Right ventricle myocardium inferior (tissue), 1 donor: Measurements from ENCODE around the gene PSKH1. TPM values are rescaled to one million over a fixed set of nuclear protein-coding genes. Genes with fewer than 3 reads are reported as not detected.
A peak's percentile ranks its signal among the peaks of the same experiment; 100 is the strongest.

Source experiments
- ATAC-seq: fragments of 200-7000 bp; cut with Tn5 transposase; one replicate; pipeline ENCODE4 v1.9.1; 2020; ENCODE audit warnings: mild to moderate bottlenecking, moderate library complexity
- DNase-seq: peaks from one replicate; pipeline ENCODE4 v3.0.0; 2021; ENCODE audit errors: missing footprints
- intact Hi-C: fragments of 100-400 bp; cut with DNase I; formaldehyde crosslinking; loops from one replicate; pipeline ENCODE4 v1.11.0; 2022
- total RNA-seq: library from RNA; stranded (reverse); fragmentation: NEBNext Ultra II Directional; extraction: Animal tissue kit (Norgen Biotek cat#: 25700); gene quantifications from one replicate; pipeline ENCODE4 v1.2.1, GENCODE V29; 2021
- donor health status: DM: no; HTN: yes; CAD: no; lungs with severe emphysema.

PSKH1 gene
- total RNA-seq, 1 donor from 2014 or later, result 18.1 TPM

DNA sequence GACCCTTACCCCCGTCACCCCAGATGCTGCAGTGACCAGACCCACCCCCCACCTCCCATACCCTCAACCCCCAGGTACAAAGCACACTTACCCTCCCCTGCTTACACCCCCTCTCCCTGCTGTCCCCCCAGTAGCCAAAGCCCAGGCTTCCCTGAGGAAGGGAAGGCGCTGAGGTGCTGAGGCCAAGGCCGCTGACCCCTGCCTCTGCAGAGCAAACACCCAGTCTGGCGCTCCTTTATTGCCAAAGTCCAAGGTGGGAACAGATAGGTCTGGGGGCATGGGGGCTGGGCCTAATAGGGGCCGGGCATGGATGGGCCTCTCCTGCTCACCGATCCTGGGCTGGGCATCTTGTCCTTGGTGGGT lies 50.2 kb downstream of the PSKH1 start:
- intact Hi-C loops, result loop anchor here (5.0 kb wide), 2 partner anchors 44 to 79 kb away; partner anchors contain the start of genes DDX28 and DUS2
- DNase-seq (no peak), ATAC-seq (peak; percentile 6)

- intact Hi-C loops, result loop anchor here (5.0 kb wide), 2 partner anchors 43 to 78 kb away; partner anchors contain the start of genes DDX28 and DUS2
- DNase-seq (no peak), ATAC-seq (peak; percentile 71)
Measured at GRCh38 chr16:67943619-67944504, 50.8 kb downstream of the PSKH1 start, which contains the start of gene LCAT. LCAT (minus strand) TSS chr16:67944120; CDS start chr16:67944101, 19 bp downstream.

DNA sequence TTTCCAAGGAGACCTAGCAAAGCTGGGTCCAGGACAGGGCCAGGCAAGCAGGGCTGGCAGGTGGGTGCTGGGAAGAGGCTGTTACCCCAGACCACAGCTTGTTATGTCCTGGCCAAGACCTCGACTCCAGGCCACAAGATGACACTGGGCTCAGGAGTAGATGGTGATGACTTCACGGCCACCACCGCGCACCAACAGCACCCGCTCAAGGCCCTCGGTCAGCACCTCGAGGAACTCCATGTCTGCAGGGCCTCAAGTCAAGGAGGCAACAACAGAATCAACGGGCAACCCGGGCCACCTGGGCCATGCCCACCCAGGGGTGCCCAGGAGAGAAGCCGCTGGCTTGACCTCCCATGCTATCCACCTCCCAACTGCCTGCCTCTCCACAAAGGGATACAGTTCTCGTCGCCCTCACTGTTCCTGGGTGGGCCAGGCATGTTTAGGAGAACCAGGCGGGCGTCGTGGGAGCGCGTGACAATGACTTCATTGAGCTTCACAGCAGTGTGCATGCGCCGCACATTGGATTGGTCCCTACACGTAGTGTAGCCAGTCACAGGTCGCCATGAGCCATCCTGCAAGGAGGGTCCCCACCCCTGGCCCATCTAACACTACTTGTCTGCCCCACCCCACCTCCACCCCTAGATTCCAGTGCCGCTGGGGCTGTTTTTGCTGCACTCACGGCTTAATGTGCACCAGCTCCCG lies 51.8 kb downstream of the PSKH1 start:
- ATAC-seq (no peak), DNase-seq (no peak)
- intact Hi-C loops, result loop anchor here (5.0 kb wide), 2 partner anchors 42 to 77 kb away; partner anchors contain the start of genes DDX28 and DUS2

- intact Hi-C loops, result no loop called here
- ATAC-seq, result no peak
- DNase-seq, result no peak
Measured at GRCh38 chr16:67945392-67945933, 52.4 kb downstream of the PSKH1 start.

- DNase-seq, result no peak
- intact Hi-C loops, result no loop called here
- ATAC-seq, result no peak
Measured at GRCh38 chr16:67946128-67946569, 53.1 kb downstream of the PSKH1 start.

DNA sequence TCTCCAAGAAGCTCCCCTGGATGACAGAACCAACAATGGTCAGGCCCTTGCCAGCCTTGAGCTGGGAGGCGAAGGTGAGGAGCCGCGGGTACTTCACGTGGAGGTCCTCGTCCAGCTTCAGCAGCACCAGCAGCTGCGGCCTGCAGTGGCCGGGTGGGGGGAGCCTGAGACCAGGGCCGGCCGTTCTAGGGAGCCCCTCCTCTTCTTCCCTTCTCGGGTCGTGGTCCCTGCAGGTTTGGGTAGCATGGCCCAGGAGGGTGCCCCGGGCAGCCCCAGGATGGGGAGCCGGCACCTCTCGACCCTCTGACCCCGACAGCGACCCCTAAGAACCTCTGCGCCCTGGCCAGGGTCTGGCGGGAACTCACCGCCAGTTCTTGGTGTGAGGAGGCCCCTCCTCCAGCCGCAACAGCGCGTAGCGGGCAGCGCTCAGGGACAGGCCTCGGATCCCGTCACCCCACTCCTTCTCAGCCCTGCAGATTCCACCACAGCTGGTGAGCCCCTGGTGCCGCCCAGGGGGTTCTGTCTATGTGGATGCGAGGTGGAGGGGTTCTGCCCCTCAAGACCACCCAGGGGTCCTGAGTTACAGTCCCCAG lies 54.0 kb downstream of the PSKH1 start:
- DNase-seq (no peak), ATAC-seq (no peak)
- intact Hi-C loops, result no loop called here

- intact Hi-C loops, result no loop called here
- ATAC-seq (no peak), DNase-seq (no peak)
Measured at GRCh38 chr16:67948015-67948414, 55.0 kb downstream of the PSKH1 start.

- intact Hi-C loops, result no loop called here
- ATAC-seq (no peak), DNase-seq (no peak)
Measured at GRCh38 chr16:67949645-67950044, 56.6 kb downstream of the PSKH1 start.

DNA sequence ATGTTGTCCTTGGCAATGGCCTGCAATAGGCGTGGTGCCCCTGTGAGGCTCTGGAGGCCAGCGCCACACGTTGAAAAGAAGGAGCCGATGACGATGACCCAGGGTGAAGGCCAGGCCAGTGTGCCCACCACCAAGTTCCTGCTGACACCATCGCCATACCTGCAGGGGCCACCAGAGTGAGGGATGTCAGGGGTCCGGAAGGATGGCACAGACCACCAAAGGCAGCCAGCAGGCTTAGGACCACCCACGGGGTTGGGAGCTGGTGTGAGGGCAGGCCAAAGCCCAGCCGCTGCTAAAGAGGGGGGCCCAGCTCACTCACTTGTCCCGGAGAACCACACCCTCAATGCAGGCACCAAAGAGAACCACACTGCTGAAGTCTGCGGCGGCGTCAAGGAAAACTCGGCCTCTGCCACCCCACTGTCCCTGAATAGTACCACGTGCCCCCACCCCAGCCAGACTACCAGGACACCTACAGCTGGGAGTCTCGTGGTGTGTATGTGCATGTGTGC lies 57.3 kb downstream of the PSKH1 start:
- intact Hi-C loops, result no loop called here
- DNase-seq, result no peak
- no peak for ATAC-seq

DNA sequence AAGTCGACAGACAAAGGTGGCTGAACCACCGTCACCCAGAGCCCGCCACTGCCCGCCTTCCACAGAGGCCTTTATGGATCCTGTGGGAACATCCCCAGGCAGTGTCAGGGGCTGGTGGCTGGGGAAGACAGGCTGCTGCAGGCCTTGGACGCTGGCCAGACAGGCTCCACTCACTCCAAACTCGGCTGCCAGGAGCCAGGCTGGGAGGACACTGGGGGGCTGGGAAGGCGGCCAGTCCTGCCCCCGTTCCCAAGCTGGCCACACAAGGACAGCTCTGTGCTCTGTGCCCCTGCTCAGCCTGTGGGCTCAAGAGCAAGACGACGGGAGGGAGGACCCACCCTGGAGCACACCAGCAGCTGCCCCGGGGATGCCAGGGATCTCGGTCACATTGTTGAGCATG lies 58.4 kb downstream of the PSKH1 start:
- intact Hi-C loops, result no loop called here
- ATAC-seq, result peak; percentile 75
- peak; percentile 80 for DNase-seq

- ATAC-seq (no peak), DNase-seq (no peak)
- intact Hi-C loops, result no loop called here
Measured at GRCh38 chr16:67953641-67954375, 60.8 kb downstream of the PSKH1 start.

DNA sequence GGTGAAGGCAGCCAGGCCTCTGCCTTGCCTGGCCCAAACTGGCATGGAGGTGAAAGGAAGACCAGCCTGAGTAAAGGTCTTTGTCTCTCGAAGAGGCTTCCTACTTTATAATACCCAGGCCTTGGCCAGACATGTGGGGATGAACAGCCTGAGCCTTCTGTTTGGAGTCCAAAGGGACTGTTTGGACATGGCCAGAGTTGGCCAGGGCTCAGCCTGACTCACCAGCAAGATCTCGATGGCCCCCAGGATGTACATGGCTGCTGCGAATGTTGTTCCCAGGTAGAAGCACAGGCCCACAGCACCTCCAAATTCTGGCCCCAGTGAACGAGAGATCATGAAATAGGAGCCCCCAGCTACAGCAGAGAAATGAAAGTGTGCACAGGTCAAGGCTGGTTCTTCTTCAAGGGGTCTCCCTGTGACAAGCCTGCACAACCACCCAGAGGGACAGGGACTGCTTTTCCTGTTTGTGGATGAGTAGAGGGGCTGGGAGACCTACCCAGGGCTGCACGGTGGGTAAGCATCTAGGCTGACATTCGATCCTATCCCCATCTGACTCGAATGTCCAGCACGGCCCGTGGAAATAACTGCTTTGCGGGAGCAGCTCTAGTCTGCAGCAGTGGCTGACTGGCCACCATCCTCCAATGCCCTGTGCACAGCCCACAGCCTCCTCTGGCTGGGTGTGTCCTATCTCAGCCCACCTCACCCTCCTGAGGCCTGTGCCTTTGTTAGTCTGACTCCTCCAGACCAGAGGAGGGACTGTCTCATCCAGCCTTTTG lies 61.6 kb downstream of the PSKH1 start:
- ATAC-seq, result no peak
- DNase-seq, result no peak
- intact Hi-C loops, result no loop called here

DNA sequence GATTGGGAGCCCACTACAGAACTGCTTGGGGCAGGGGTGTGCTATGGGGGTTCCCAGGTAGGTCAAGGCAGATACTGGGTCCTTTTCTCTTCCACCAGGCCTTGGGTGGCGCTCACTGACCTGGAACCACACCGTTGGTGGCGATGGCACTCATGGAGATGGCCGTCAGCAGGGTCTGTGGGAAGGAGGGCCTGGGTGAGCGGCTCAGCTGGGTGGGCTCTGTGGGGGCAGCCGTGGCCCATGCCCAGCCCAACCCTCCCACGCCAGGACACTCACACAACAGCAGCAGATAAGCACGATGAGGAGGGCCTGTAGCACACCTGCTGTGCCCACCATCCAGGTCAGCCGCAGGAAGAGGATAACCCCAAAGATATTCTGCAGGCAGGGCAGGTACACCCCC lies 64.6 kb downstream of the PSKH1 start:
- no peak for DNase-seq
- no peak for ATAC-seq
- intact Hi-C loops, result no loop called here

DNA sequence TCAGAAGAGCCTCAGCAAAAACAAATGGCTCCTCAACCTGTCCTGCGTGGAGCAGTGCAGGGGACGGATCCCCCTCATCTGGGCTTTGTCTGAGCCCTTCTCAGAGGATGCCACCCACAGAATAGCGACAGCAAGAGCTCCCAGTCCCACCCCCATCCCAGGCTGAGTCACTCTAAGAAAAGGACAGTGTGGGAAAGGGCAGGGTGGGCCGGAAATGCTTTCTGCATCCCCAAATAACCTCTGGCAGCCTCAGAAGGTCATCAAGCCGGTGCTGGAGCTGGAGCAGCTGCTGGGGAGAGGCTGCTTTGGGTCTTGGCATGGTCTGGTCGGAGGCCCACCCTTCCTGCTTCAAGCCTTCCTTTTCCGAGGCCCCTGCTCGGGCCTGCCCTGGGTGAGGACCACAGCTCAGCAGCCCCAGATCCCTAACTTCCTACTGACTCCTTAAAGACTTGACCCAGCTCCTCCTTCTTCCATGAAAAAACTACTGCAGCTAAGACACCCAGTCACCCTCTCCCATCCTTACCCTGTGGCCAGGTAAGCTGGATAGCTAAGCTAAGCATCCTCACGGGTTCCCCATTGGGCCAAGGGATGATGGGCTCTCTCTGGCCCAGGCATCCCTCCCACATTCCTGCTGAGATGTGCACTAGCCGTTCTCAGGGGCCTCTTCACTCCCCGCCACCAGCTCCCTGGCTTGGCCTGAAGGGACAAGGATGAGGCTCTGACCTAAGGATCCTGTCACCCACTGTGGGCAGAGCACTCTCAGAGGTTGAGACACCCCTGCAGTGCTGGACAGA lies 66.7 kb downstream of the PSKH1 start:
- peak; percentile 77 for ATAC-seq
- DNase-seq, result no peak
- intact Hi-C loops, result loop anchor here (2.0 kb wide), 1 partner anchor 63 kb away; the partner anchor contains the start of genes DDX28 and DUS2

- no peak for DNase-seq
- ATAC-seq, result no peak
- intact Hi-C loops, result loop anchor here (2.0 kb wide), 1 partner anchor 61 kb away; the partner anchor contains the start of genes DDX28 and DUS2
Measured at GRCh38 chr16:67961551-67961957, 68.5 kb downstream of the PSKH1 start.

GRCh38 chr16:67962135-67962534 lies 69.1 kb downstream of the PSKH1 start:
- ATAC-seq (no peak), DNase-seq (no peak)
- intact Hi-C loops, result no loop called here

DNA sequence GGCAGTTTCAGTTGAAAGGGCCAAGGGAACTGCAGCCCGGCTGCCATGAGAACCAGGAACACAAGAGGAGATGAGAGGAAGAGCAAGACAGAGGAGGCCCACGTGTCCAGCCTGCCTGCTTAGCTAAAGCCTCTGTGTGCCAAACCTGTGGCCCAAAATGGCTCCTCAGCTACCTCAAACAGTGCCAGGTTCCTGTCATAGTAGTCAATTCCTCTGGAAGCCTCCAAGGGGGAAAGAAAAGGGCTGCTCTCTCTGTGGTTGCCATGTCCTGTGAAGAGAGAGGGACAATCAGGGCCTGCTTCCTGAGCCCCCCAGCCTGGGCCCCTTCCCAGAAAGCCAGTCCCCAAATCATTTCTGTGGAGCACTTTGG lies 70.2 kb downstream of the PSKH1 start:
- DNase-seq (no peak), ATAC-seq (peak; percentile 7)
- intact Hi-C loops, result no loop called here
